Loucy (cell line): Measurements from ENCODE around the gene ATP10A.

ENCODE experiments used
- H2AFZ ChIP-seq: fragments of 200-600 bp; sonication (generic); 2 replicates; pipeline ENCODE4 v1.6.0; 2016; ENCODE audit warnings: antibody characterized with exemption, mild to moderate bottlenecking, low read length, moderate library complexity
- H3F3A ChIP-seq: fragments of 200-600 bp; 2 replicates; pipeline ENCODE4 v1.6.0; 2016; ENCODE audit warnings: antibody characterized with exemption, low read depth, mild to moderate bottlenecking
- H3K27me3 ChIP-seq: fragments of 200-600 bp; sonication (generic); 2 replicates; pipeline ENCODE4 v1.6.1; 2014; ENCODE audit warnings: low read length, mild to moderate bottlenecking; ENCODE audit not compliant: insufficient read depth, poor library complexity, severe bottlenecking
- H3K36me3 ChIP-seq: fragments of 200-600 bp; sonication (generic); 2 replicates; pipeline ENCODE4 v1.6.1; 2016; ENCODE audit warnings: low read length; ENCODE audit not compliant: insufficient read depth
- H3K4me1 ChIP-seq: fragments of 200-600 bp; sonication (generic); 2 replicates; pipeline ENCODE4 v1.5.1; 2014; ENCODE audit warnings: low read length, mild to moderate bottlenecking; ENCODE audit not compliant: insufficient read depth, poor library complexity, severe bottlenecking
- H3K4me2 ChIP-seq: fragments of 200-600 bp; sonication (generic); 2 replicates; pipeline ENCODE4 v1.6.0; 2014; ENCODE audit warnings: antibody characterized with exemption, low read length, low read depth, mild to moderate bottlenecking; ENCODE audit not compliant: poor library complexity, severe bottlenecking
- H3K4me3 ChIP-seq: fragments of 200-600 bp; sonication (generic); 2 replicates; pipeline ENCODE4 v1.5.1; 2014; ENCODE audit warnings: low read length, mild to moderate bottlenecking, mixed read lengths; ENCODE audit not compliant: poor library complexity, severe bottlenecking
- H3K79me2 ChIP-seq: fragments of 200-600 bp; sonication (generic); 2 replicates; pipeline ENCODE4 v1.6.1; 2014; ENCODE audit warnings: low read length; ENCODE audit not compliant: insufficient read depth
- H3K9ac ChIP-seq: fragments of 200-600 bp; sonication (generic); 2 replicates; pipeline ENCODE4 v1.6.0; 2014; ENCODE audit warnings: mild to moderate bottlenecking, low read depth, low read length, moderate library complexity; ENCODE audit not compliant: poor library complexity, severe bottlenecking
- H3K9me2 ChIP-seq: fragments of 200-600 bp; sonication (generic); replicated peaks from 2 replicates; pipeline ENCODE4 v1.6.1; 2016; ENCODE audit warnings: low read depth, low read length, mixed read lengths
- H3K9me3 ChIP-seq: fragments of 200-600 bp; sonication (generic); 2 replicates; pipeline ENCODE4 v1.6.1; 2014; ENCODE audit warnings: mild to moderate bottlenecking, antibody characterized with exemption, low read length, low read depth; ENCODE audit not compliant: insufficient read depth
- H4K20me1 ChIP-seq: fragments of 200-600 bp; sonication (generic); 2 replicates; pipeline ENCODE4 v1.6.0; 2014; ENCODE audit warnings: antibody characterized with exemption, low read length, mild to moderate bottlenecking; ENCODE audit not compliant: insufficient read depth, poor library complexity, severe bottlenecking
- EZH2phosphoT487 ChIP-seq: fragments of 200-600 bp; IDR thresholded peaks from 2 replicates; pipeline ENCODE4 v1.6.1; 2018; ENCODE audit warnings: antibody characterized with exemption, mild to moderate bottlenecking, moderate library complexity, borderline replicate concordance
- TF ChIP-seq, protein P1 (sequence below): fragments of 200-600 bp; sonication (generic); conservative IDR thresholded peaks from 2 replicates; pipeline ENCODE4 v1.5.1; 2014; ENCODE audit warnings: mild to moderate bottlenecking, antibody characterized with exemption, low read length

ATP10A gene

DNA sequence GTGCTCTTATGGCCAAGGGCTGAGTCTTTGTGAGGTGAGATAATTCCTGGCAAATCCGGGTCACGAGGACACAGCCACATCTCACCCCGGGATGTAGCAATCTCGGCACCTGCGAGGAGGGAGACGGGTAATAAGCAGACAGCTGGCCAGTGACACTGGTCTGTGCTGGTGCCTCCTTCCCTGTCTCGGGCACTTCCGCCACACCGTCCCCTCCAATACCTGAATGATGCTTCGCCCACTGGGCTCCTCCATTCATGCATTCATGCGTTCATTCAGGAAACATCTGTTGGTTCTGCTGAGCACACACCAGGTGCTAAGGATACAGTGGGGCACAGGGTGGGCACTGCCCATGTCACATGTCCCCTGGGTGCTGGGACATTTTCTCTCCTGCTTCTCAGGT is 60.1 kb downstream of the ATP10A start:
- TF ChIP-seq, protein P1, sequence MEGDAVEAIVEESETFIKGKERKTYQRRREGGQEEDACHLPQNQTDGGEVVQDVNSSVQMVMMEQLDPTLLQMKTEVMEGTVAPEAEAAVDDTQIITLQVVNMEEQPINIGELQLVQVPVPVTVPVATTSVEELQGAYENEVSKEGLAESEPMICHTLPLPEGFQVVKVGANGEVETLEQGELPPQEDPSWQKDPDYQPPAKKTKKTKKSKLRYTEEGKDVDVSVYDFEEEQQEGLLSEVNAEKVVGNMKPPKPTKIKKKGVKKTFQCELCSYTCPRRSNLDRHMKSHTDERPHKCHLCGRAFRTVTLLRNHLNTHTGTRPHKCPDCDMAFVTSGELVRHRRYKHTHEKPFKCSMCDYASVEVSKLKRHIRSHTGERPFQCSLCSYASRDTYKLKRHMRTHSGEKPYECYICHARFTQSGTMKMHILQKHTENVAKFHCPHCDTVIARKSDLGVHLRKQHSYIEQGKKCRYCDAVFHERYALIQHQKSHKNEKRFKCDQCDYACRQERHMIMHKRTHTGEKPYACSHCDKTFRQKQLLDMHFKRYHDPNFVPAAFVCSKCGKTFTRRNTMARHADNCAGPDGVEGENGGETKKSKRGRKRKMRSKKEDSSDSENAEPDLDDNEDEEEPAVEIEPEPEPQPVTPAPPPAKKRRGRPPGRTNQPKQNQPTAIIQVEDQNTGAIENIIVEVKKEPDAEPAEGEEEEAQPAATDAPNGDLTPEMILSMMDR: no peak

DNA sequence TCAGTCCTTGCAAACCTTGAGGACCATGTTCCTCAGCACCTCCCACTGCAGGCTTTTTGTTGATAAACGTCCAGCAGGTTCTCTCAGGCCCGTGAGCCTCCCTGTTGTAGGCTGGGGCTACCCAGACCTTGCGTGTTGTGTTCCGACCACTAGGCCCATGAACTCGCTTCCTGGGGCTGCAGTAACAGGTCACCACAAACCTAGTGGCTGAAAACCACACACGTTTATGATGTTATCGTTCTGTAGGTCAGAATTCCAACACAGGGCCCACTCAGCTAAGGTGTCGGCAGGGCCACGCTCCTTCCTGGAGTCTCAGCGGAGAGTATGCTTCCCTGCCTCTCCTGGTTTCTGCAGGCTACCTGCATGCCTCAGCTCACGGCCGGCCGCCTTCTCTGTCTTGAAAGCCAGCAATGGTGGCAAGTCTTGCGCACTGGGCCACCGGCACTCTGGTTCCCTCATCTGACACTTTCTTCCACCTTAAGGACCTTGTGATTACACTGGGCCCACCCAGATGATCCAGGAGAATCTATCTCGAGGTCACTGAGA is 60.8 kb downstream of the ATP10A start:
- Histone ChIP-seq H2AFZ (no peak overlapping the region), H3K36me3 (no peaks in the 10 kb centered on the region), H3K4me2 (no peak overlapping the region), H3K9me3 (peaks cover 8% of the 10 kb centered on the region; the same call in 1 of the 2 replicates), H3K79me2 (no peaks in the 10 kb centered on the region), H3K4me3 (no peak overlapping the region), H4K20me1 (no peaks in the 10 kb centered on the region), H3K4me1 (no peaks in the 10 kb centered on the region), H3K27me3 (no peaks in the 10 kb centered on the region), H3F3A (no peaks in the 10 kb centered on the region), H3K9me2 (no peaks in the 10 kb centered on the region), H3K9ac (no peak overlapping the region)
- TF ChIP-seq EZH2phosphoT487: no peak
- TF ChIP-seq, protein P1: no peak

More for the DNA sequence above, 60.1 kb downstream of the ATP10A start:
- no peaks in the 10 kb centered on the region for H3K4me1 ChIP-seq
- H2AFZ ChIP-seq: no peak overlapping the region
- H3K9me3 ChIP-seq: peaks cover 8% of the 10 kb centered on the region; the same call in 1 of the 2 replicates
- no peaks in the 10 kb centered on the region for H3K27me3 ChIP-seq
- no peak overlapping the region for H3K4me3 ChIP-seq
- H3K9ac ChIP-seq: no peak overlapping the region
- no peaks in the 10 kb centered on the region for H3K36me3 ChIP-seq
- no peak overlapping the region for H3K4me2 ChIP-seq
- no peaks in the 10 kb centered on the region for H3K79me2 ChIP-seq
- no peaks in the 10 kb centered on the region for H3F3A ChIP-seq
- no peaks in the 10 kb centered on the region for H3K9me2 ChIP-seq
- H4K20me1 ChIP-seq: no peaks in the 10 kb centered on the region

DNA sequence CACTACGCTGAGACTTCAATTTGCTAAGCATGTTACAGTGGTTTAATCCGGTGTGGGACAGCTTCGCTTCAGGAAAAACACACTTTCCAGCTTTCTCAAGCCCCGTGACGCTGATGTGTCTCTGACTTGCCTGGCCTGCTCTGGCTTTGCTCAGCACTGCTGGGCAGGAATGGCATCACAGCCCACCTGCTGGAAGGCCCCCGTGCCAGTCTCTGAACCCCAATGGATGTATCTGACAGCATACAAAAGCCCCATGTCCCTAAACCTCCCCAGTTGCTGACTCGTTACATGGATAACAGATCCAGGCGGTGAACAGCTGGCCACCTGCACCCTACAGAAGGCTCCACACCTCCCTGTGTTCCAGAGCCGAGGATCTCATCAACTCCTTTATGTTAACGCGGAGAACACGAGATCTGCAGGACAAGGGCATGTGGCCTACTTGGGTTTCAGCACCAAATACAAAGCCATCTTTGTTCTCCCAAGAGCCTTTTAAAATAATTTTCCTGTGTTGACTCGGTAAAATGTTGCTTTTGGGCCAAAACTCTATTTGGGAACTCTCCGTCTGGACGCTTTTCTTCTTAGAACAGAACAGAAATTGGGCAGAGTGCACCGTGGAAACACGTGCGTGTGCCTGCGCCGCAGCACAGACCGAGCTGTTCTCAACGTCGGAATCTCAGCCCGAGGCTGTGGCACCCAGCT is 61.4 kb downstream of the ATP10A start:
- no peaks in the 10 kb centered on the region for H3K79me2 ChIP-seq
- TF ChIP-seq, protein P1: no peak
- TF ChIP-seq EZH2phosphoT487: no peak
- peaks cover 8% of the 10 kb centered on the region; the same call in 1 of the 2 replicates for H3K9me3 ChIP-seq
- H3K4me3 ChIP-seq: no peak overlapping the region
- H2AFZ ChIP-seq: no peak overlapping the region
- H3K4me1 ChIP-seq: no peaks in the 10 kb centered on the region
- H3K4me2 ChIP-seq: no peak overlapping the region
- H4K20me1 ChIP-seq: no peaks in the 10 kb centered on the region
- no peaks in the 10 kb centered on the region for H3K27me3 ChIP-seq
- H3K9me2 ChIP-seq: no peaks in the 10 kb centered on the region
- no peaks in the 10 kb centered on the region for H3F3A ChIP-seq
- H3K36me3 ChIP-seq: no peaks in the 10 kb centered on the region
- H3K9ac ChIP-seq: no peak overlapping the region
